Small intestine (tissue), 7 donors: Measurements from ENCODE around the gene RBPJL. TPM values are rescaled to one million over a fixed set of nuclear protein-coding genes. Genes with fewer than 3 reads are reported as not detected.

ENCODE experiments used
- DNase-seq, 2 donors: peaks; one replicate each; pipeline versions ENCODE4 v3.0.0 to v3.0.0-alpha.2; 2013
- FAIRE-seq: peaks from 2 replicates; lab custom pipeline; 2012; peaks lifted over from hg19 to GRCh38; lab: Jason Lieb, UNC
- H3K27ac ChIP-seq, 3 donors: one replicate each; pipeline ENCODE4 v1.5.1; 2013; ENCODE audit warnings: low read length in 2 of 3, mild to moderate bottlenecking in 2 of 3, control low read depth in 1 of 3, inconsistent platforms in 1 of 3, low read depth in 1 of 3, moderate library complexity in 1 of 3
- H3K27me3 ChIP-seq, 3 donors: one replicate each; pipeline ENCODE4 v1.6.1; 2013; ENCODE audit warnings: low read length in 3 of 3, inconsistent platforms in 1 of 3; ENCODE audit not compliant: control insufficient read depth in 3 of 3, insufficient read depth in 3 of 3
- H3K36me3 ChIP-seq, 3 donors: one replicate each; pipeline ENCODE4 v1.6.1; 2013; ENCODE audit warnings: low read length in 3 of 3, inconsistent platforms in 1 of 3, low read depth in 1 of 3, mild to moderate bottlenecking in 1 of 3, moderate library complexity in 1 of 3; ENCODE audit not compliant: control insufficient read depth in 3 of 3, insufficient read depth in 2 of 3
- H3K4me1 ChIP-seq, 3 donors: one replicate each; pipeline ENCODE4 v1.6.1; 2013; ENCODE audit warnings: low read length in 2 of 3, inconsistent platforms in 1 of 3, low read depth in 1 of 3, mild to moderate bottlenecking in 1 of 3, moderate library complexity in 1 of 3; ENCODE audit not compliant: control insufficient read depth in 3 of 3, insufficient read depth in 2 of 3
- H3K4me3 ChIP-seq, 3 donors: one replicate each; pipeline ENCODE4 v1.5.1; 2013; ENCODE audit warnings: low read length in 3 of 3, control low read depth in 1 of 3, inconsistent platforms in 1 of 3, low read depth in 1 of 3, mild to moderate bottlenecking in 1 of 3, moderate library complexity in 1 of 3
- H3K9me3 ChIP-seq, 2 donors: one replicate each; pipeline ENCODE4 v1.6.1; 2013; ENCODE audit warnings: low read depth in 1 of 2, low read length in 1 of 2; ENCODE audit not compliant: control insufficient read depth in 2 of 2, insufficient read depth in 1 of 2
- WGBS, 3 donors: extraction: QIAGEN DNeasy Blood & Tissue Kit; methylation state at CpG; one replicate each; pipeline ENCODE4 v1.1.7; 2013; 5-methylcytosine and 5-hydroxymethylcytosine counted together
- polyA plus RNA-seq, 4 donors: library from polyadenylated mRNA; stranded (reverse) in 3 of 4; unstranded in 1 of 4; fragments of 200-250 nt in 3 of 4; fragments of 120-200 nt in 1 of 4; gene quantifications; one replicate each; pipeline versions ENCODE4 v1.2.1 to v1.2.3, GENCODE V29; 2013
- donor health status: healthy with polysubstance abuse.
- donor health status: control.
- donor health status: control.
- donor health status: Bipolar disorder and iron deficiency.
- donor health status: healthy.

Gene RBPJL
- polyA plus RNA-seq, 4 donors: 0.04 to 1.4 TPM; not detected in 2

- Histone ChIP-seq H3K27ac (peak overlapping the region in 2 of 3 donors; percentile 33 to 96), H3K36me3 (peaks cover 3 to 69% (median 5%) of the 10 kb centered on the region in 3 donors), H3K4me3 (no peak overlapping the region), H3K9me3 (no peaks in the 10 kb centered on the region), H3K4me1 (peaks cover 14 to 79% (median 17%) of the 10 kb centered on the region in 3 donors), H3K27me3 (no peaks in the 10 kb centered on the region)
- no peak for DNase-seq
- FAIRE-seq: no peak
- WGBS, 3 donors: 37 to 78% (median 50%) methylated on average over 2 of the region's 2 CpGs
Observed at GRCh38 chr20:45339799-45340198, 33.2 kb downstream of the RBPJL start.

- H3K27me3 ChIP-seq: no peaks in the 10 kb centered on the region
- peaks cover 0 to 65% (median 3%) of the 10 kb centered on the region in 3 donors for H3K36me3 ChIP-seq
- FAIRE-seq (no peak), DNase-seq (peak in 1 of 2 donors; percentile 77)
- peak overlapping the region; percentile 43 to 96 (median 95) for H3K27ac ChIP-seq
- no peak overlapping the region for H3K4me3 ChIP-seq
- no peaks in the 10 kb centered on the region for H3K9me3 ChIP-seq
- peaks cover 14 to 85% (median 17%) of the 10 kb centered on the region in 3 donors for H3K4me1 ChIP-seq
- 13 to 49% (median 23%) methylated on average over 5 of the region's 5 CpGs for WGBS, 3 donors
Observed at GRCh38 chr20:45340236-45340847, 33.7 kb downstream of the RBPJL start.

GRCh38 chr20:45340951-45341350, 34.3 kb downstream of the RBPJL start:
- 21 to 58% (median 48%) methylated on average over 1 of the region's 1 CpG for WGBS, 3 donors
- H3K9me3 ChIP-seq: no peaks in the 10 kb centered on the region
- no peak overlapping the region for H3K4me3 ChIP-seq
- H3K4me1 ChIP-seq: peaks cover 14 to 91% (median 19%) of the 10 kb centered on the region in 3 donors
- H3K36me3 ChIP-seq: peaks cover 0 to 63% (median 0%) of the 10 kb centered on the region in 3 donors
- no peak for DNase-seq
- no peak for FAIRE-seq
- H3K27me3 ChIP-seq: no peaks in the 10 kb centered on the region
- peak overlapping the region; percentile 43 to 96 (median 95) for H3K27ac ChIP-seq

- FAIRE-seq (no peak), DNase-seq (no peak)
- Histone ChIP-seq H3K4me3 (peak overlapping the region in 2 of 3 donors; percentile 12 to 17), H3K27ac (peak overlapping the region; percentile 94 to 96 (median 95)), H3K27me3 (no peaks in the 10 kb centered on the region), H3K4me1 (peaks cover 14 to 91% (median 19%) of the 10 kb centered on the region in 3 donors), H3K36me3 (peaks cover 0 to 63% (median 0%) of the 10 kb centered on the region in 3 donors), H3K9me3 (no peaks in the 10 kb centered on the region)
- WGBS, 3 donors: 5 to 54% (median 23%) methylated on average over 3 of the region's 3 CpGs
Observed at GRCh38 chr20:45341579-45341938, 34.9 kb downstream of the RBPJL start.

DNA sequence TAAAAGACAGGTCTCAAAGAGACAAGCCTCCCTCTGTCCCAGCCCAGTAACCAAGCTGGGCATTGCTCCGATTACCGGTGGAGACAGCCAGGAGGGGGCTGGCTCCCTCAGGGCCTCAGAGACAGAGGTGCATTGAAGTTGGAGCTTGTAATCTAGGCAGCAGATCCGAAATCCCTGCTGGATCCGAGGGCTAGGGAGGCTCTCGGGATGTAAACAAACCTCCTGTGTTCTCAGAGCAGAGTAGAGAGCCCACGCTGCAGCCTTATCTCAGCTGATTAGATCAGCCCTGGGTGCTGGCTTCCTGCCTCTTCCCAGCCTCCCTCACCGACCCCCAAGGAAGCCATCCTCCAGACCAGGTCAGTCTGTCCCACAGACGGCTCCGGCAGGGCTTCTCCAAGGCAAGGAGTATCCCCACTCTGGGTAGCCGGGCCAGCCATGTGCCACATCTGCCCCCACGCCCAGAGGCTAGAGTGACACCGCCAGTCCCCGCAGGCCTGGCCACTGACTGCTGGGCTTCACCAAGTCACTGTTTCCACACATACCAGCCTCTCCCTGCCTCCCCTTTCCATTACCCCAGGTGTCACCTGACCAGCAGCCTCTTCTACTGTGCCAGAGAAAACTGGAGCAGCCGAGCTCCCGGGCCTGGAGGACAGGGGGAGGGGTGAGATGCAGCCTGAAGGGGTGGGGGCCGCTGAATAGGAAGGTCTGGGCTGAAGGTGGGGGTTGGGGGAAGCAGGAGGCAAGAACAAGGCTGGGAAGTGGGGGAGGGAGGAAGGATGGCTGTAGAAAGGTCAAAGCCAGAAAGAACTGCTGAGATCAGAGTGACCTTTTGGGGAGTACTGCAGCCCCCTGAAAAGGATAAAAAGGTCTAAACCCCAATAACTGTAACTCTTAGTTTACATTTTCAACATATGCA, 35.6 kb downstream of the RBPJL start:
- H3K27ac ChIP-seq: peak overlapping the region; percentile 94 to 96 (median 95)
- DNase-seq (peak in 1 of 2 donors; percentile 82), FAIRE-seq (no peak)
- peak overlapping the region in 2 of 3 donors; percentile 12 to 17 for H3K4me3 ChIP-seq
- 10 to 40% (median 26%) methylated on average over 16 of the region's 16 CpGs for WGBS, 3 donors
- peaks cover 14 to 86% (median 19%) of the 10 kb centered on the region in 3 donors for H3K4me1 ChIP-seq
- peaks cover 0 to 61% (median 0%) of the 10 kb centered on the region in 3 donors for H3K36me3 ChIP-seq
- no peaks in the 10 kb centered on the region for H3K27me3 ChIP-seq
- H3K9me3 ChIP-seq: no peaks in the 10 kb centered on the region

DNA sequence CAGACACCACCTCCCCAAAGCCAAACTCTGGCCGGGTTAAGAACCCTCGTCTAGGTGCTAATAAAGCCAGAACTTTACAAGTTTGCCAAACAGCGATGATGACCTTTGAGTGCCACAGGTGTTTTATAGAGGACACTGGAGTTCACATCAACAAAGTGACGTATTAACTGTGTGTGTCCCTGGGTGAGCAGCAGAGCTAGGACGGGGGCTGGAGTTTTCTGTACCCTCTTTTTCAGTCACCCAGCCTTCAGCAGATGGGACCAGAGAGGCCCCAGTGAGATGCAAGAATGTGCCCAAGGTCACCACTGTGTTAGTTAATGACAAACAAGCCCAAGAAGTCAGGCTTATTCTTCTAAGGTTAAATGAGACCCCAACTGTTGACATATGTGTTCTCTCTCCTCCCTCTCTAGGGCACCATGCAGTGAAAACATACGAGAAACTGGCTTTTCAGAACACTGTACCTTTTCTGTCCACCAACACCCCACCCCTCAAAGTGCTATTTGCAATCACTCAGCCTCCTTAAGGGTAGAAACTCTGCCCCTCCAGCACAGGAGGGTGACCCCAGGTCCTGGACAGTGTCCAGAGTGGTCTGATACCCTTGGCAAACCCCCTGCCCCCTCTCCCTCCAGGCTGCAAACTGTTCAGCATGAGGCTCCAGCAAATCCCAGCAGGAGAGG, 36.4 kb downstream of the RBPJL start:
- H3K4me1 ChIP-seq: peaks cover 14 to 78% (median 19%) of the 10 kb centered on the region in 3 donors
- peak overlapping the region; percentile 94 to 96 (median 95) for H3K27ac ChIP-seq
- DNase-seq: peak; percentile 66 to 80
- no peak for FAIRE-seq
- H3K9me3 ChIP-seq: no peaks in the 10 kb centered on the region
- H3K4me3 ChIP-seq: peak overlapping the region in 2 of 3 donors; percentile 18 to 25
- no peaks in the 10 kb centered on the region for H3K27me3 ChIP-seq
- H3K36me3 ChIP-seq: peaks cover 0 to 53% (median 0%) of the 10 kb centered on the region in 3 donors
- 11 to 57% (median 29%) methylated on average over 6 of the region's 6 CpGs for WGBS, 3 donors

GRCh38 chr20:45343532-45344167, 37.0 kb downstream of the RBPJL start:
- peak overlapping the region; percentile 94 to 96 (median 95) for H3K27ac ChIP-seq
- DNase-seq (peak; percentile 92 to 96), FAIRE-seq (no peak)
- peak overlapping the region in 2 of 3 donors; percentile 32 to 87 for H3K4me3 ChIP-seq
- H3K9me3 ChIP-seq: no peaks in the 10 kb centered on the region
- peaks cover 0 to 47% (median 0%) of the 10 kb centered on the region in 3 donors for H3K36me3 ChIP-seq
- WGBS, 3 donors: 13 to 48% (median 22%) methylated on average over 6 of the region's 6 CpGs
- no peaks in the 10 kb centered on the region for H3K27me3 ChIP-seq
- H3K4me1 ChIP-seq: peaks cover 11 to 74% (median 16%) of the 10 kb centered on the region in 3 donors
